HG03066 (cell line): ENCODE measurements around the gene PROK2.

Experiments used
- ATAC-seq: cut with Tn5 transposase; IDR thresholded peaks from one replicate; pipeline ENCODE4 v1.9.1; 2021; ENCODE audit warnings: low read depth; ENCODE audit not compliant: unreplicated experiment

PROK2 gene

GRCh38 chr3:71784914-71785531 is at the start of gene PROK2:
PROK2 (minus strand) TSS chr3:71785148; CDS start chr3:71785052, 96 bp downstream.
- ATAC-seq, result no peak

GRCh38 chr3:71831599-71831998 is 46.7 kb upstream of the PROK2 start:
- no peak for ATAC-seq

- ATAC-seq, result no peak
These were observed 40.8 kb upstream of the PROK2 start for GRCh38 chr3:71825551-71826283.

GRCh38 chr3:71821116-71821515 is 36.2 kb upstream of the PROK2 start:
- ATAC-seq, result no peak

- ATAC-seq, result no peak
These were observed 32.3 kb upstream of the PROK2 start for GRCh38 chr3:71817262-71817661.

- ATAC-seq, result no peak
These were observed 31.8 kb upstream of the PROK2 start for GRCh38 chr3:71816767-71817156.

GRCh38 chr3:71815340-71816067 is 30.6 kb upstream of the PROK2 start:
- no peak for ATAC-seq

- no peak for ATAC-seq
These were observed 28.8 kb upstream of the PROK2 start for GRCh38 chr3:71813704-71814103.

- ATAC-seq, result no peak
These were observed 28.1 kb upstream of the PROK2 start for GRCh38 chr3:71813073-71813472.

- ATAC-seq, result no peak
These were observed 25.1 kb upstream of the PROK2 start for GRCh38 chr3:71810056-71810455.

GRCh38 chr3:71809321-71810026 is 24.5 kb upstream of the PROK2 start:
- no peak for ATAC-seq

- ATAC-seq, result no peak
These were observed 21.8 kb upstream of the PROK2 start for GRCh38 chr3:71806736-71807135.

GRCh38 chr3:71805691-71806090 is 20.7 kb upstream of the PROK2 start:
- ATAC-seq, result no peak

GRCh38 chr3:71805199-71805598 is 20.3 kb upstream of the PROK2 start:
- ATAC-seq, result no peak

GRCh38 chr3:71803248-71803647 is 18.3 kb upstream of the PROK2 start:
- no peak for ATAC-seq

GRCh38 chr3:71801986-71802385 is 17.0 kb upstream of the PROK2 start:
- no peak for ATAC-seq

GRCh38 chr3:71800023-71800422 is 15.1 kb upstream of the PROK2 start:
- no peak for ATAC-seq

GRCh38 chr3:71797455-71797854 is 12.5 kb upstream of the PROK2 start:
- ATAC-seq, result no peak

- no peak for ATAC-seq
These were observed 11.3 kb upstream of the PROK2 start for GRCh38 chr3:71796290-71796689.

GRCh38 chr3:71791634-71792033 is 6.7 kb upstream of the PROK2 start:
- ATAC-seq, result no peak

- ATAC-seq, result no peak
These were observed 5.0 kb upstream of the PROK2 start for GRCh38 chr3:71789922-71790321.
